HepG2 (cell line): ENCODE data around the gene KRTAP5-1. TPM values are rescaled to one million over a fixed set of nuclear protein-coding genes. Genes with fewer than 3 reads are reported as not detected.
A peak's percentile ranks its signal among the peaks of the same experiment; 100 is the strongest.

Experiments used
- ATAC-seq: fragments of 200-7000 bp; cut with Tn5 transposase; 3 replicates; pipeline ENCODE4 v1.9.1; 2020; ENCODE audit warnings: mild to moderate bottlenecking, moderate library complexity
- BruUV-seq: library from RNA; stranded (reverse); fragments of 400-500 nt; replicated peaks from 2 replicates; lab custom pipeline; 2021; lab: Mats Ljungman, UMichigan
- CTCF ChIA-PET: fragments of 300-600 bp; formaldehyde crosslinking; extraction: SDS; loops from one replicate; lab custom pipeline; 2021; ENCODE audit warnings: low total read pairs, inconsistent platforms, low intra/inter-chr PET ratio; lab: Yijun Ruan, JAX
- POLR2A ChIA-PET: fragments of 350-600 bp; sonication (Branson Sonifier 250); formaldehyde crosslinking; loops from one replicate; lab custom pipeline; 2020; ENCODE audit warnings: antibody characterized with exemption, inconsistent platforms; lab: Yijun Ruan, JAX
- DNase-seq: peaks from one replicate; pipeline ENCODE4 v3.0.0-alpha.2; 2015; ENCODE audit warnings: low spot score
- FAIRE-seq: peaks from 3 replicates; lab custom pipeline; 2011; peaks lifted over from hg19 to GRCh38; lab: Jason Lieb, UNC
- H2AFZ ChIP-seq: one replicate; pipeline ENCODE4 v1.6.1; 2011; ENCODE audit warnings: low read length, inconsistent platforms
- H3K27ac ChIP-seq: fragments of 300-600 bp; 3 replicates; pipeline ENCODE4 v1.8.0; 2011; ENCODE audit warnings: mixed run types, mild to moderate bottlenecking, mixed read lengths, low read length, inconsistent platforms; ENCODE audit not compliant: insufficient read depth; ENCODE audit errors: extremely low read length
- H3K27me3 ChIP-seq, 2 experiments: fragments of 200-600 bp in 1 of 2; 2 replicates in 1 of 2; 3 replicates in 1 of 2; pipeline versions ENCODE4 v1.6.0 to v1.8.0; 2011; ENCODE audit warnings: low read length in 2 of 2, mild to moderate bottlenecking in 2 of 2, moderate library complexity in 2 of 2, inconsistent platforms in 1 of 2; ENCODE audit not compliant: insufficient read depth in 2 of 2, control insufficient read depth in 1 of 2
- H3K36me3 ChIP-seq, 2 experiments: fragments of 200-600 bp in 1 of 2; replicated peaks in 1 of 2; 2 replicates in 1 of 2; 3 replicates in 1 of 2; pipeline versions ENCODE4 v1.5.1 to v1.8.0; 2011; ENCODE audit warnings: low read length in 2 of 2, inconsistent platforms in 1 of 2; ENCODE audit not compliant: insufficient read depth in 2 of 2, control insufficient read depth in 1 of 2
- H3K4me1 ChIP-seq: 2 replicates; pipeline ENCODE4 v1.5.1; 2012; ENCODE audit warnings: low read length, inconsistent platforms; ENCODE audit not compliant: insufficient read depth
- H3K4me2 ChIP-seq: 2 replicates; pipeline ENCODE4 v1.6.0; 2011; ENCODE audit warnings: low read depth, low read length, inconsistent platforms
- H3K4me3 ChIP-seq, 3 experiments: fragments of 200-600 bp in 1 of 3; sonication (generic), shearing (Covaris generic) in 1 of 3; replicated peaks in 1 of 3; 2 replicates each; pipeline ENCODE4 v1.5.1; 2011 to 2016; ENCODE audit warnings: low read length in 3 of 3, inconsistent platforms in 2 of 3, low read depth in 2 of 3, mild to moderate bottlenecking in 2 of 3, control low read depth in 1 of 3, mixed read lengths in 1 of 3; ENCODE audit not compliant: insufficient read depth in 1 of 3
- H3K79me2 ChIP-seq: one replicate; pipeline ENCODE4 v1.6.1; 2011; ENCODE audit warnings: low read length, inconsistent platforms; ENCODE audit not compliant: insufficient read depth
- H3K9ac ChIP-seq: 2 replicates; pipeline ENCODE4 v1.6.0; 2011; ENCODE audit warnings: mild to moderate bottlenecking, low read depth, low read length, inconsistent platforms; ENCODE audit not compliant: insufficient read depth
- H3K9me3 ChIP-seq: 2 replicates; pipeline ENCODE4 v1.5.1; 2012; ENCODE audit warnings: mild to moderate bottlenecking, low read length
- H4K20me1 ChIP-seq: 2 replicates; pipeline ENCODE4 v1.6.0; 2011; ENCODE audit warnings: inconsistent platforms, mild to moderate bottlenecking, low read length, moderate library complexity; ENCODE audit not compliant: insufficient read depth
- AGO2 ChIP-seq: fragments of 200-400 bp; formaldehyde crosslinking; optimal IDR thresholded peaks from 2 replicates; pipeline ENCODE3; 2017; ENCODE audit warnings: mild to moderate bottlenecking, low read depth, low read length, moderate library complexity
- CENPT ChIP-seq: sonication (generic); formaldehyde crosslinking; IDR thresholded peaks from 2 replicates; pipeline ENCODE4 v1.8.0; 2022; ENCODE audit warnings: low read depth, mild to moderate bottlenecking, moderate library complexity, missing genetic modification reagents
- HNRNPL ChIP-seq: fragments of 200-400 bp; formaldehyde crosslinking; IDR thresholded peaks from 2 replicates; pipeline ENCODE4 v1.6.1; 2017; ENCODE audit warnings: mild to moderate bottlenecking, low read depth, low read length
- MEIS2 ChIP-seq: sonication (generic); formaldehyde crosslinking; IDR thresholded peaks from 2 replicates; pipeline ENCODE4 v1.9.0; 2021; ENCODE audit warnings: mild to moderate bottlenecking, missing genetic modification reagents
- MIER2 ChIP-seq: IDR thresholded peaks from 2 replicates; pipeline ENCODE4 v1.6.1; 2016; ENCODE audit warnings: missing biosample characterization, missing genetic modification reagents
- PTBP1 ChIP-seq: fragments of 200-400 bp; formaldehyde crosslinking; IDR thresholded peaks from 2 replicates; pipeline ENCODE4 v1.6.1; 2018; ENCODE audit warnings: low read length, low read depth; ENCODE audit not compliant: poor library complexity, severe bottlenecking
- ZNF121 ChIP-seq: sonication (generic); formaldehyde crosslinking; IDR thresholded peaks from 2 replicates; pipeline ENCODE4 v1.5.0; 2020; ENCODE audit warnings: mild to moderate bottlenecking, missing genetic modification reagents
- ZNF772 ChIP-seq: sonication (generic); formaldehyde crosslinking; IDR thresholded peaks from 2 replicates; pipeline ENCODE4 v1.5.0; 2020; ENCODE audit warnings: mild to moderate bottlenecking, missing genetic modification reagents
- ZUFSP ChIP-seq: sonication (generic); formaldehyde crosslinking; IDR thresholded peaks from 2 replicates; pipeline ENCODE4 v1.9.0; 2021; ENCODE audit warnings: missing genetic modification reagents, mild to moderate bottlenecking, borderline replicate concordance
- WGBS: methylation state at CpG from one replicate; pipeline ENCODE4 v1.1.6; 2017; ENCODE audit warnings: low lambda C conversion rate; 5-methylcytosine and 5-hydroxymethylcytosine counted together
- in situ Hi-C: cut with HindIII; loops from 2 replicates; pipeline ENCODE4 v1.10.0; 2017; ENCODE audit warnings: low pct_unique_long_range_greater_than_20kb; ENCODE audit not compliant: extremely low pct_ligation_motif_present
- intact Hi-C: fragments of 100-400 bp; cut with micrococcal nuclease; formaldehyde crosslinking; loops from one replicate; pipeline ENCODE4 v1.10.0; 2022; ENCODE audit not compliant: unreplicated experiment
- polyA plus RNA-seq, 8 experiments: library from polyadenylated mRNA; depleted of rRNA in 3 of 8; stranded (reverse) in 7 of 8; unstranded in 1 of 8; fragments of >200 nt; fragmentation: Illumina TruSeq in 4 of 8; extraction: Trizol in 4 of 8; gene quantifications; 2 replicates each; pipeline versions ENCODE4 v1.2.1 to v1.2.3, GENCODE V29; 2011 to 2016; ENCODE audit warnings: low read depth in 4 of 8, missing spikeins in 1 of 8, mixed read lengths in 1 of 8; ENCODE audit not compliant: insufficient read depth in 1 of 8
- total RNA-seq, 5 experiments: library from RNA; depleted of rRNA; stranded (reverse); fragments of >200 nt; fragmentation: Illumina TruSeq; extraction: Trizol; gene quantifications; 2 replicates each; pipeline ENCODE4 v1.2.3, GENCODE V29; 2016; ENCODE audit warnings: low read depth in 1 of 5
- TF ChIP-seq, protein P1 (sequence below): conservative IDR thresholded peaks from 2 replicates; pipeline ENCODE4 v1.6.1; 2018; ENCODE audit warnings: missing genetic modification reagents
- TF ChIP-seq, protein P2 (sequence below): IDR thresholded peaks from 2 replicates; pipeline ENCODE4 v1.6.1; 2016; ENCODE audit warnings: low read depth

The KRTAP5-1 gene
- total and polyA plus RNA-seq, 2 of the 13 experiments (the other 11 are each of a cell fraction or from before 2014, with no cell fraction given), result not detected

- Histone ChIP-seq H3K36me3 (no peaks in the 10 kb centered on the region), H2AFZ (no peak overlapping the region), H3K27me3 (no peaks in the 10 kb centered on the region; a peak in 1 of 5 replicates), H3K9ac (no peak overlapping the region), H3K4me2 (no peak overlapping the region), H3K27ac (no peak overlapping the region), H3K9me3 (no peaks in the 10 kb centered on the region), H3K79me2 (no peaks in the 10 kb centered on the region), H3K4me1 (no peaks in the 10 kb centered on the region), H4K20me1 (peaks cover 2% of the 10 kb centered on the region; the same call in 1 of the 2 replicates), H3K4me3 (no peak overlapping the region)
- intact Hi-C loops, result loop anchor here (2.0 kb wide), 1 partner anchor 20 kb away; no protein-coding TSS in a partner anchor
- ATAC-seq (no peak), FAIRE-seq (no peak), DNase-seq (no peak)
- POLR2A ChIA-PET, result no interaction called here
- CTCF ChIA-PET, result no interaction called here
- in situ Hi-C loops, result no loop called here
- peak; percentile 90 for TF ChIP-seq HNRNPL
- TF ChIP-seq ZNF772 (CRISPR knock-in tag), result no peak
- peak; percentile 50 for TF ChIP-seq AGO2
- no TSS peak for BruUV-seq
- WGBS, result 47% methylated on average over 4 of the region's 13 CpGs
Measured at GRCh38 chr11:1554981-1555712, 29.9 kb downstream of the KRTAP5-1 start.

DNA sequence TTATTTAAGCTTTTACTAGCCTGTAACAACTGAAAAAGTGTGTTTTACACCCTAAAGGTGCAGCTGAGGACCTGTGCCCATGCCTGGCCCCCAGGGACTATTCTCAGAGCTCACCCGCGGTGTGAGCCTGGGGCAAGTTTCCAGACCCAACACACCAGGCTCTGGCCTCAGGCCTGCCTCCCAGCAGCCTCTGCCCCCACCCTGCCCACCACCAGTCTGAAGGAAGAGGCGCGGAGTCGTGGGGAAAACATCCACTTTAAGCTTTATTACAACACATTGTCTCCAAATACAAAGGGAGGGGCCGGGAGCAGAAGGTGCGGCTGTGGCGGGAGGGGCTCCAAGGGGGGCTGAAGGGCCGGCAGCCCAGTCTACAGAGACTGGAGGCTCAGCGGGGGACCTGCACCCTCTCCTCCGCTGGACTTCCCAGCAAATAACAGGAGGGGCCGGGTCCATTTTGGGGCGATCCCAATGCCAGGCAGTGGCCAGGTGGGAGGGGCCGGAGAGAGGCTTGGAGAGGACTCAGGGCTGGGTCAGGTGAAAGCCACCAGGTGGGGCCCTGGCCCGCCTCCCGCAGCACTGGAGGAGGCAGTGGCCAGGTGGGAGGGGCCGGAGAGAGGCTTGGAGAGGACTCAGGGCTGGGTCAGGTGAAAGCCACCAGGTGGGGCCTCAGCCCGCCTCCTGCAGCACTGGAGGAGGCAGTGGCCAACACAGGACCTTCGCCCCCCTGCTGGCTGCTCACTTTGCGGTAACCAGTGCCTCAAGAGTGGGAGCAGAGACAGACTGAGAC lies 31.1 kb downstream of the KRTAP5-1 start:
- ChIA-PET CTCF (no interaction called here), POLR2A (interaction anchor here (1.0 kb wide), 1 partner anchor 12 kb away, joined by 3 read pairs; no protein-coding TSS in a partner anchor)
- Histone ChIP-seq H3K36me3 (no peaks in the 10 kb centered on the region), H3K27me3 (peaks cover 2 to 4% of the 10 kb centered on the region in 2 experiments; a peak in 4 of 5 replicates), H3K9me3 (no peaks in the 10 kb centered on the region), H3K79me2 (no peaks in the 10 kb centered on the region), H3K9ac (no peak overlapping the region), H3K4me1 (peaks cover 6% of the 10 kb centered on the region; the same call in 1 of the 2 replicates), H3K27ac (no peak overlapping the region), H2AFZ (no peak overlapping the region), H4K20me1 (no peaks in the 10 kb centered on the region), H3K4me3 (no peak overlapping the region), H3K4me2 (no peak overlapping the region)
- no peak for DNase-seq
- intact Hi-C loops, result loop anchor here (2.0 kb wide), 1 partner anchor 21 kb away; no protein-coding TSS in a partner anchor
- no peak for FAIRE-seq
- no TSS peak for BruUV-seq
- 24% methylated on average over 13 of the region's 20 CpGs for WGBS
- ATAC-seq, result peak; percentile 70
- in situ Hi-C loops, result no loop called here
- no peak for TF ChIP-seq ZUFSP (CRISPR knock-in tag)
- TF ChIP-seq MIER2 (CRISPR knock-in tag), result no peak
- 0 out of 2 replicates have a peak, but pooled peaks have one; percentile 54 for TF ChIP-seq ZNF121 (CRISPR knock-in tag)
- no peak for TF ChIP-seq PTBP1
- TF ChIP-seq, protein P1, sequence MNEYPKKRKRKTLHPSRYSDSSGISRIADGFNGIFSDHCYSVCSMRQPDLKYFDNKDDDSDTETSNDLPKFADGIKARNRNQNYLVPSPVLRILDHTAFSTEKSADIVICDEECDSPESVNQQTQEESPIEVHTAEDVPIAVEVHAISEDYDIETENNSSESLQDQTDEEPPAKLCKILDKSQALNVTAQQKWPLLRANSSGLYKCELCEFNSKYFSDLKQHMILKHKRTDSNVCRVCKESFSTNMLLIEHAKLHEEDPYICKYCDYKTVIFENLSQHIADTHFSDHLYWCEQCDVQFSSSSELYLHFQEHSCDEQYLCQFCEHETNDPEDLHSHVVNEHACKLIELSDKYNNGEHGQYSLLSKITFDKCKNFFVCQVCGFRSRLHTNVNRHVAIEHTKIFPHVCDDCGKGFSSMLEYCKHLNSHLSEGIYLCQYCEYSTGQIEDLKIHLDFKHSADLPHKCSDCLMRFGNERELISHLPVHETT (CRISPR knock-in tag), result no peak
- no peak for TF ChIP-seq CENPT
- no peak for TF ChIP-seq MEIS2 (CRISPR knock-in tag)
- TF ChIP-seq, protein P2, sequence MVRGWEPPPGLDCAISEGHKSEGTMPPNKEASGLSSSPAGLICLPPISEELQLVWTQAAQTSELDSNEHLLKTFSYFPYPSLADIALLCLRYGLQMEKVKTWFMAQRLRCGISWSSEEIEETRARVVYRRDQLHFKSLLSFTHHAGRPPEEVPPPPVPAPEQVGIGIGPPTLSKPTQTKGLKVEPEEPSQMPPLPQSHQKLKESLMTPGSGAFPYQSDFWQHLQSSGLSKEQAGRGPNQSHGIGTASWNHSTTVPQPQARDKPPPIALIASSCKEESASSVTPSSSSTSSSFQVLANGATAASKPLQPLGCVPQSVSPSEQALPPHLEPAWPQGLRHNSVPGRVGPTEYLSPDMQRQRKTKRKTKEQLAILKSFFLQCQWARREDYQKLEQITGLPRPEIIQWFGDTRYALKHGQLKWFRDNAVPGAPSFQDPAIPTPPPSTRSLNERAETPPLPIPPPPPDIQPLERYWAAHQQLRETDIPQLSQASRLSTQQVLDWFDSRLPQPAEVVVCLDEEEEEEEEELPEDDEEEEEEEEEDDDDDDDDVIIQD (CRISPR knock-in tag), result no peak
